ENCODE results near the gene SLX4IP.
A peak's percentile ranks its signal among the peaks of the same experiment; 100 is the strongest.

The SLX4IP gene

DNA sequence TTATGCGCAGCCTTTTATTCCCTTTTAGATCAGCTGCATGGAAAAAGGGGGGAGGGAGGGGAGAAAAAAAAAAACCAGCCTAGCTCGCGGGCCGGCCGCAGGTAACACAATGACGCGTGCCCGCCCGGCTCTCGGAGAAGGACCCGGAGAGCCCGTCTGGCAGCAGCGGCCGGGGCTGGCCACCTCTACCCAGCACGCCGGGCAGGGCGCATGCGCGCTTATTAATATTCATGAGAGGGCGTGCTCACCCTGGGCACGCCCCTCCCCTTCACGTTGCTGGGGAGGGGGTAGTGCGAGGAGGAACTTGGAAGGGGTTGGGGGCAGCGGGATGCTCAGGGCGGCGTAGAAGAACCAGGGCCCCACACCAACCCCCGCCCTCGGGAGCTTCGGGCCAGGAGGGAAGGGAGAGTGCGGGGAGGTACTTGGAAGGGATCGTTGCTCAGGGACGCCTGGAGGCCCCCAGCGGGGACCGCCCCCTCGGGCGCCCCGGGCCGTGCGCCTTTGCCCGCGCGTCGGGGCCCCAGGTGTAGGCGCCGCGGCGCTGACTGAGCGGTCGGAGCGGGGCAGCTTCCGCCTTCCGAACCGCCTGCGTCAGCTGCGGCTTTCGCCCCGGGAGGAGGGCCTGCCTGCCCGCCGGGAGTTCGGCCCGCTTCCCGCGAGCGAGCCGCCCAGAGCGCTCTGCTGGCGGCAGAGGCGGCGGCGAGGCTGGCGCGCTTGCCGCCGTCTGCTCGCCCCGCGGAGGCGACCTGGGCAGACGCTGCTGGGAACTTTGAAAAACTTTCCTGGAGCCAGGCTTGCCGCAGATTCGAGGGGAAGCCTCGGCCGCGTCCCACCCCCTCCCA is 239.0 kb downstream of the SLX4IP start, which contains the start of gene JAG1:
Gene JAG1, minus strand, starts transcription at position 158 of the 842 bp plus-strand sequence. CDS start 469 bp downstream, outside the sequence.
- H3K9me3 Mint-ChIP-seq, result no peaks in the 10 kb centered on the region
- H3K36me3 Mint-ChIP-seq, result no peaks in the 10 kb centered on the region
- H3K4me3 Mint-ChIP-seq, result peak within 1 kb of the TSS; percentile 74
- H3K4me1 Mint-ChIP-seq, result peaks cover 43% of the 10 kb centered on the region
- peak; percentile 77 for ATAC-seq
- peaks cover 77% of the 10 kb centered on the region for H3K27me3 Mint-ChIP-seq
- peak within 1 kb of the TSS; percentile 60 for H3K27ac Mint-ChIP-seq

DNA sequence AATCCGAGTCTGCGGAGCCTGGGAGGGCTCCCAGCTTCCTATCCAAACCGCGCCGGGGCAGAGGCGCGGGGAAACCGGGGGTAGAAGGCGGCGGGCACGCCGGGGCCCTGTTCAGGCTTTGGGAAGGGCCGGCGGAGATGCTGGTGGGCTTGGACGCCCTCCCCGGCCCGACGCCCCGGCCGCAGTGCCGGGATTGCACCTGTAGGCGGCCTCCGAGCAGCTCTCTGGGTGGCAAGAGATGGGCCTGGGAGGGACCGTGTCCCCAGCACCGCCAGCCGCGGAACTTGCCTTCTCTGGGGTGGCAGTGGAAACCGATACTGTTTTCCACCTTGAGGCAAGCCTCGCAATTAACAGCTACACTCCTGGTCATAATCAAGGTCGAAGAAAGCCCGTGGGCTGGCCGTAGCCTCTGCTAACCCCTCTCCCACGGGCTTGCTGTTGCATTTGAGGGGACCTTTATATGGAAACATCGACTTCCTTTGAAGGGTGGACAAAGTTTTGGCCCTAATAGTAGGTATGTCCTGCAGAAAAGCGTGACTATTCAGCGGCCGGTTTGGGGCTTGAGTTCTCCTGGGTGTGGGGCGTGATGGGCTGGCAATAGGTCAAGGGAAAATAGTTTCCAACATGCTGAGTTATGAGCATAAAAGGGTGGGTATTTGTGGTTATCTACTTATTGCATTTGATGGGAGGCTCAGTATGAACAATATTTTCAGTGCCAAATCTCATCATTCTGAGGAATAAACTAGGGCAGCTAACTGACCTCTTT is 239.8 kb downstream of the SLX4IP start:
- Mint-ChIP-seq H3K4me3 (peak overlapping the region; percentile 4), H3K27me3 (peaks cover 77% of the 10 kb centered on the region), H3K27ac (no peak overlapping the region), H3K36me3 (no peaks in the 10 kb centered on the region), H3K4me1 (peaks cover 43% of the 10 kb centered on the region), H3K9me3 (no peaks in the 10 kb centered on the region)
- ATAC-seq, result peak; percentile 58

DNA sequence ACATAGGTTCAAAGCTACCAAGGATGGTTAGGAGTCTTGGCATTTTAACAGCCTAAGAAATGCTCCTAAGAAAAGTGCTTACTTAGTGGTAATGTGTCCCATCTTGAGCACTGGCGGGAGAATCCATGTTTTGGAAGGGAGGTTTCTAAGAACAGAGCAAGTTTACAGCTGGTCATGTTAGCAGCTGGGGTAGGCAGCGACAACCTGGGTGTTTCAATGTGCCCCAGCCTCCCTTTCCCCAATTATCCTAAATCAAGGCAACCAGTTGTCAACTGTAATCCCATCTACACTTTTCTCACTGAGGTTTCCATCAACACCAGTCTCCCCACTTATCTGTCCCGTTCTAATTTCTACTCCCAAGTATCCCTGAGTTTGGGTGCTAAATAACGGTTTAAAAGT is 240.3 kb downstream of the SLX4IP start:
- H3K4me3 Mint-ChIP-seq, result no peak overlapping the region
- H3K27ac Mint-ChIP-seq, result no peak overlapping the region
- peaks cover 76% of the 10 kb centered on the region for H3K27me3 Mint-ChIP-seq

DNA sequence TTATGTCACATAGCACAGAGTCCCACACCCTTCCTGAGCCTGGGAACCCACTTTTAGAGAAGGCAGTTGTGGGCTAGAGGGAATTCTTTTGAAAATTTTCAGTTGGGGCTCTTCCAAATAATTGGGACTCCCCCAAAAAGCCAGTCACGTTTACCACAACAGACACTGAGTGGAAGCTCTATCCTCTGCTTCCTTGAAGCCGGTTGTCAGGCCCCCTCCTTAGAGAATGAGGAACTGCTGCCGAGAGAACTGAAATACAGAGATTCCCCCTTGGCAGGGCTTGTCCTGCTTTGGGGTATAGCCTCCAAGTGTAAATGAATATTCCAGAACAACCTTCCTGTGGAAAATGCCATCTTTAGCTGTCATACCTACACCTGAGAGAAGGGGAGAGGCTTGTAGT is 241.4 kb downstream of the SLX4IP start:
- Mint-ChIP-seq H3K9me3 (no peaks in the 10 kb centered on the region), H3K36me3 (no peaks in the 10 kb centered on the region), H3K4me1 (peaks cover 28% of the 10 kb centered on the region), H3K27ac (no peak overlapping the region), H3K27me3 (peaks cover 71% of the 10 kb centered on the region), H3K4me3 (no peak overlapping the region)
- no peak for ATAC-seq

More for the DNA sequence above, 240.3 kb downstream of the SLX4IP start:
- no peaks in the 10 kb centered on the region for H3K9me3 Mint-ChIP-seq
- no peak for ATAC-seq
- peaks cover 39% of the 10 kb centered on the region for H3K4me1 Mint-ChIP-seq
- H3K36me3 Mint-ChIP-seq, result no peaks in the 10 kb centered on the region

Measured in stimulated activated memory B cell treated with anti-CD40 and anti-IgM and Interleukin-4, amounts not matched to agents 10 μg/mL and 1 μg/mL and 100 μg/mL, for 72 hours (primary cell).